ENCODE measurements around the gene GALNT10. TPM values are rescaled to one million over a fixed set of nuclear protein-coding genes. Genes with fewer than 3 reads are reported as not detected.
A peak's percentile ranks its signal among the peaks of the same experiment; 100 is the strongest.

GALNT10 gene
- polyA plus RNA-seq, 1 of the 3 experiments (the other 2 are of a cell fraction): 56.3 TPM

GRCh38 chr5:154284433-154284832 lies 93.9 kb downstream of the GALNT10 start:
- Histone ChIP-seq H3K36me3 (replicated peaks in 1 of 2; ENCODE audit: control insufficient read depth in 1 of 2, insufficient read depth in 2 of 2, low read length in 1 of 2) (peaks cover 0 to 7% of the 10 kb centered on the region in 2 experiments), H3K4me3 (ENCODE audit: low read depth in 2 of 2, low read length in 1 of 2) (no peak overlapping the region), H3K9me3 (no peaks in the 10 kb centered on the region), H2AFZ (ENCODE audit: low read depth) (no peak overlapping the region), H4K20me1 (ENCODE audit: insufficient read depth) (no peaks in the 10 kb centered on the region), H3K27ac (ENCODE audit: low read depth in 2 of 2, low read length in 1 of 2) (peak overlapping the region in 1 of 2 experiments; percentile 85; a peak in 3 of 4 replicates), H3K79me2 (ENCODE audit: insufficient read depth) (peaks cover 80% of the 10 kb centered on the region), H3F3A (replicated peaks; ENCODE audit: insufficient read depth) (peaks cover 49% of the 10 kb centered on the region), H3K27me3 (ENCODE audit: insufficient read depth) (no peaks in the 10 kb centered on the region), H3K9ac (no peak overlapping the region), H3K9me2 (no peaks in the 10 kb centered on the region), H3K4me2 (no peak overlapping the region), H3K4me1 (ENCODE audit: control insufficient read depth in 1 of 2, insufficient read depth in 2 of 2, low read depth in 1 of 2, low read length in 1 of 2) (peaks cover 11 to 36% of the 10 kb centered on the region in 2 experiments)
- CTCF ChIA-PET: interaction anchor here (1.7 kb wide), 1 partner anchor 12 kb away, joined by 5 read pairs; no protein-coding TSS in a partner anchor
- DNase-seq: no peak
- POLR2A ChIA-PET: no interaction called here
- WGBS (ENCODE audit: low lambda C conversion rate): 79% methylated on average over 2 of the region's 2 CpGs
- TF ChIP-seq TAF1 (IDR thresholded peaks at IDR 0.05; ENCODE audit: borderline replicate concordance, low read depth, low read length): no peak
- no peak for TF ChIP-seq FOXM1 (IDR thresholded peaks at IDR 0.05; ENCODE audit: low read depth)
- no peak for TF ChIP-seq NRF1 (IDR thresholded peaks at IDR 0.05; ENCODE audit: low read depth, low read length)
- TF ChIP-seq IRF3 (IDR thresholded peaks at IDR 0.05; ENCODE audit: low read depth, low read length): no peak
- TF ChIP-seq CHD2 (IDR thresholded peaks at IDR 0.05; ENCODE audit: low read length, partially characterized antibody): no peak
- no peak for TF ChIP-seq FOSL2 (IDR thresholded peaks at IDR 0.05; ENCODE audit: borderline replicate concordance, low read depth)

- DNase-seq: no peak
- H3K9me3 ChIP-seq: no peaks in the 10 kb centered on the region
- no peak overlapping the region for H2AFZ ChIP-seq (ENCODE audit: low read depth)
- H3K4me3 ChIP-seq (ENCODE audit: low read depth in 2 of 2, low read length in 1 of 2): no peak overlapping the region
- 65% methylated on average over 4 of the region's 4 CpGs for WGBS (ENCODE audit: low lambda C conversion rate)
- peaks cover 49% of the 10 kb centered on the region for H3F3A ChIP-seq (replicated peaks; ENCODE audit: insufficient read depth)
- H3K9ac ChIP-seq: peak overlapping the region; percentile 40; the same call in 1 of the 2 replicates
- H3K4me2 ChIP-seq: peak overlapping the region; percentile 68
- CTCF ChIA-PET: interaction anchor here (1.7 kb wide), 1 partner anchor 11 kb away, joined by 5 read pairs; no protein-coding TSS in a partner anchor
- peaks cover 11 to 36% of the 10 kb centered on the region in 2 experiments for H3K4me1 ChIP-seq (ENCODE audit: control insufficient read depth in 1 of 2, insufficient read depth in 2 of 2, low read depth in 1 of 2, low read length in 1 of 2)
- POLR2A ChIA-PET: no interaction called here
- no peaks in the 10 kb centered on the region for H4K20me1 ChIP-seq (ENCODE audit: insufficient read depth)
- peak overlapping the region; percentile 85 to 89 for H3K27ac ChIP-seq (ENCODE audit: low read depth in 2 of 2, low read length in 1 of 2)
- peaks cover 0 to 8% of the 10 kb centered on the region in 2 experiments for H3K36me3 ChIP-seq (replicated peaks in 1 of 2; ENCODE audit: control insufficient read depth in 1 of 2, insufficient read depth in 2 of 2, low read length in 1 of 2)
- H3K27me3 ChIP-seq (ENCODE audit: insufficient read depth): no peaks in the 10 kb centered on the region
- peaks cover 80% of the 10 kb centered on the region for H3K79me2 ChIP-seq (ENCODE audit: insufficient read depth)
- no peaks in the 10 kb centered on the region for H3K9me2 ChIP-seq
- TF ChIP-seq JUND (IDR thresholded peaks at IDR 0.05) (peak; percentile 65), USF1 (IDR thresholded peaks at IDR 0.05; ENCODE audit: borderline replicate concordance, low read depth) (no peak), TEAD4 (IDR thresholded peaks at IDR 0.05; ENCODE audit: borderline replicate concordance, insufficient read depth) (peak; percentile 66; the same call in 1 of the 2 replicates), IRF3 (IDR thresholded peaks at IDR 0.05; ENCODE audit: low read depth, low read length) (no peak), NFIC (IDR thresholded peaks at IDR 0.05; ENCODE audit: borderline replicate concordance) (peak; percentile 84), TAF1 (IDR thresholded peaks at IDR 0.05; ENCODE audit: borderline replicate concordance, low read depth, low read length) (peak; percentile 27; the same call in 1 of the 2 replicates), SMC3 (IDR thresholded peaks at IDR 0.05; ENCODE audit: low read depth, low read length) (no peak; the same call in 1 of the 2 replicates), FOXJ3 (CRISPR knock-in tag; IDR thresholded peaks at IDR 0.05) (no peak), EP300 (IDR thresholded peaks at IDR 0.05; ENCODE audit: borderline replicate concordance in 1 of 2, low read depth in 1 of 2, low read length in 1 of 2) (peak; percentile 14 to 70; a peak in 1 of 4 replicates), ELF1 (IDR thresholded peaks at IDR 0.05) (no peak), YY1 (IDR thresholded peaks at IDR 0.05; ENCODE audit: low read depth) (no peak), CHD2 (IDR thresholded peaks at IDR 0.05; ENCODE audit: low read length, partially characterized antibody) (no peak), MAX (IDR thresholded peaks at IDR 0.05; ENCODE audit: low read depth) (peak; percentile 63), PBX3 (IDR thresholded peaks at IDR 0.05) (peak; percentile 67)
These were observed 95.3 kb downstream of the GALNT10 start for GRCh38 chr5:154285661-154286408.
